ENCODE measurements around the gene CD19.
"Not testable (repeated sequence)": the region's sequence is repeated elsewhere in the genome, so short reads cannot be mapped to it uniquely, and the experiment has no call there.

CD19 gene

DNA sequence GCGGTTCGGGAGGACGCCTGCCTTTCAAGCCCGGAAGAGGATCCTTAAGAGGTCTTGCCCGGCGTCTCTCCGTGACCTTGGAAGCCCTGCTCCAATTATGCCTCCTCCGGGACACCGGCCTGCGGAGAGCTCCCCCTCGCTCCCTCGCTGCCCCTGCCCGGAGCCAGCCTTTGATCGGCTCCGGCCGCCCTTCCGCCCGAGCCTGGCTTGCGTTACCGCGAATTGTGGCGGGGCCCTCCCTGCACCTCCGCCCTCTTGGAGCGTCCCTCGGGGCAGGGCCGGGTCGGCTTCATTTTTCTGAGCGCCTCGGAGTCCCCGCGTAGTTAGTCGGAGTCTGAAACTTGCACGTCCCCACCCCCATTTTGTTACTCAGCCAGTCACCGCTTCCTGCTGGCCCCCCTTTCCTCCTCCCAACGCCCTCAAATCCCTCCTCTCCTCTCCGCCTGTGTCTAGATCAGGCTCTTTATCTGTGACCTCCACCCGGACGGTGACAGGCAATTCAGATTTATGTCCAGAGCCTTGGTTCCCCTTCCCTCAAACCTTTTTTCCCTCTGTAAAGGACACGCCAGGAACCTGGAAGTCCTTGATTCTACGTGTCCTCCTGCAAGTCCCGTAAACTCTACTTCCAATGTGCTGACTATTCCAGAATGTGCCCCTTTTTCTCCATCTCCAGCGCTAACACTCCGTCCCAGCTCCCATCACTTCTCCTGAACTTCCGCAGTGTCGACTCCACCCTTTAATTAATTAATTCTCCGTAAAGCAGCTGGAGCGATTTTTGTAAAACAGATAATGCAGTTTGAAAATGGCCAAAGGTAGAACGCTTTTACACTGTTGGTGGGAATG, 6.2 kb upstream of the CD19 start:
- Histone ChIP-seq H4K20me1 (peaks cover 0 to 17% (median 0%) of the 10 kb centered on the region in 11 experiments; a peak in 6 of 22 replicates), H3K27me3 (no peaks in the 10 kb centered on the region), H3K9ac (peak overlapping the region; percentile 93 to 99 (median 99)), H3K36me3 (peaks cover 0 to 26% (median 17%) of the 10 kb centered on the region in 11 experiments; a peak in 19 of 22 replicates), H3K27ac (peak overlapping the region; percentile 93 to 100 (median 99)), H3K9me3 (replicated peaks in 1 of 11) (no peaks in the 10 kb centered on the region), H3K4me1 (peaks cover 33 to 82% (median 76%) of the 10 kb centered on the region in 10 experiments), H3K4me3 (peak overlapping the region; percentile 67 to 87 (median 76)), H3K4me2 (peak overlapping the region; percentile 76 to 99 (median 88))
- no peak for TF ChIP-seq Cebpa-rat (IDR thresholded peaks at IDR 0.05)

GRCh38 chr16:28926284-28926683, 5.5 kb upstream of the CD19 start:
- H3K4me2 ChIP-seq = peak overlapping the region; percentile 76 to 99 (median 88)
- peaks cover 0 to 19% (median 11%) of the 10 kb centered on the region in 11 experiments; a peak in 19 of 22 replicates for H3K36me3 ChIP-seq
- H3K27ac ChIP-seq = peak overlapping the region in 10 of 11 experiments; percentile 93 to 100 (median 99); a peak in 20 of 22 replicates
- H3K9ac ChIP-seq = peak overlapping the region; percentile 93 to 99 (median 99)
- H3K4me3 ChIP-seq = peak overlapping the region; percentile 67 to 87 (median 76)
- H3K9me3 ChIP-seq (replicated peaks in 1 of 11); H3K27me3 ChIP-seq: not testable (repeated sequence)
- H4K20me1 ChIP-seq = peaks cover 0 to 17% (median 0%) of the 10 kb centered on the region in 11 experiments; a peak in 6 of 22 replicates
- H3K4me1 ChIP-seq = peaks cover 37 to 83% (median 76%) of the 10 kb centered on the region in 10 experiments

DNA sequence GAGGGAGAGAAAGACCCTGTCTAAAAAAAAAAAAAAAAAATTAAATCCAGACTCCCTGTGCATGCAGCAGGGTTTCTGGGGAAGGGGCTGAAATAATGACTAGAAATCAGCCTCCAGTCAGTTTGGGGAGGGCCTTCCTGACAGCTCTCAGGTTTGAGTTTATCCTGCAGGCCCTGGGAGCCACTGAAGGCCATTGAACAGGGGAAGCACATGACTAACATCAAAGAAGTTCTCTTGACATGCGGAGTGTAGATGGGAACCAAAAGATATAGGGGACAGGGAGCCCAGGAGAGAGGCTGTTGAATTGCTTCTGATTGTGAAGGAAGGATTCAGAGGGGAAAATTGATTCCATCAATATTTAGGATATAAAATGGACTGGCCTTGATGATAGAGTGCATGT, 4.0 kb upstream of the CD19 start:
- H3K4me1 ChIP-seq = peaks cover 45 to 72% (median 65%) of the 10 kb centered on the region in 10 experiments
- no peaks in the 10 kb centered on the region for H3K27me3 ChIP-seq
- no peak overlapping the region for H3K4me3 ChIP-seq
- peaks cover 0 to 17% (median 0%) of the 10 kb centered on the region in 11 experiments; a peak in 6 of 22 replicates for H4K20me1 ChIP-seq
- peak overlapping the region in 2 of 11 experiments; percentile 23 to 94; a peak in 2 of 22 replicates for H3K27ac ChIP-seq
- peak overlapping the region in 2 of 11 experiments; percentile 2 to 3; a peak in 1 of 22 replicates for H3K9ac ChIP-seq
- H3K4me2 ChIP-seq = peak overlapping the region in 7 of 11 experiments; percentile 17 to 97 (median 46); a peak in 12 of 22 replicates
- peaks cover 0 to 7% (median 0%) of the 10 kb centered on the region in 11 experiments; a peak in 11 of 22 replicates for H3K36me3 ChIP-seq
- H3K9me3 ChIP-seq (replicated peaks in 1 of 11) = no peaks in the 10 kb centered on the region
- TF ChIP-seq Cebpa-rat (IDR thresholded peaks at IDR 0.05) = no peak

DNA sequence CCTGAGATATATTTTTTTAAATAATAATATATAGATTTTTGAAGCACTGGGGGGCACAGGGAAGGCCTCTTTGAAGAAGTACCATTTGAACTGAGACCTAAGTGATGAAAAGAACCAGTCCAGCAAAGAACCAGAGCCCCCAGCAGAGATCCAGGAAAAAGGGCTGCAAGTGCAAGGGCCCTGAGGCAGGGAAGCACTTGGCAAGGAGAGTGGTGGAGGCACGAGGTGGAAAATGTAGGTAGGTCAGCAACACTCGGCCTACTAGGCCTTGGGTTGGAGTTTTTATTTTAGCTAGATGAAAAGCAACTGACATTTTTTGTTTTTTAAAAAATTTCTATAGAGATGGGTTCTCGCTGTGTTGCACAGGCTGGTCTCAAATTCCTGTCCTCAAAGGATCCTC, 1.6 kb upstream of the CD19 start:
- H4K20me1 ChIP-seq = peaks cover 0 to 13% (median 0%) of the 10 kb centered on the region in 11 experiments; a peak in 4 of 22 replicates
- peak overlapping the region in 7 of 10 experiments; percentile 74 to 95 (median 89); a peak in 8 of 20 replicates for H3K4me3 ChIP-seq
- peak overlapping the region; percentile 70 to 96 (median 92); a peak in 21 of 22 replicates for H3K9ac ChIP-seq
- peak overlapping the region; percentile 61 to 94 (median 92); a peak in 21 of 22 replicates for H3K27ac ChIP-seq
- peak overlapping the region; percentile 82 to 98 (median 94) for H3K4me2 ChIP-seq
- H3K27me3 ChIP-seq = no peaks in the 10 kb centered on the region
- peaks cover 34 to 76% (median 71%) of the 10 kb centered on the region in 10 experiments for H3K4me1 ChIP-seq
- TF ChIP-seq Cebpa-rat (IDR thresholded peaks at IDR 0.05) = no peak
- H3K36me3 ChIP-seq = peaks cover 0 to 21% (median 17%) of the 10 kb centered on the region in 11 experiments; a peak in 16 of 22 replicates
- no peaks in the 10 kb centered on the region for H3K9me3 ChIP-seq (replicated peaks in 1 of 11)

GRCh38 chr16:28930652-28931051, 1.1 kb upstream of the CD19 start:
- no peak for TF ChIP-seq Cebpa-rat (IDR thresholded peaks at IDR 0.05)
- Histone ChIP-seq H3K36me3 (peaks cover 0 to 26% (median 22%) of the 10 kb centered on the region in 11 experiments; a peak in 16 of 22 replicates), H4K20me1 (peaks cover 0 to 16% (median 0%) of the 10 kb centered on the region in 11 experiments; a peak in 5 of 22 replicates), H3K27me3 (no peaks in the 10 kb centered on the region), H3K4me1 (peaks cover 37 to 80% (median 76%) of the 10 kb centered on the region in 10 experiments), H3K9me3 (replicated peaks in 1 of 11) (no peaks in the 10 kb centered on the region), H3K27ac (peak overlapping the region; percentile 61 to 94 (median 92); a peak in 21 of 22 replicates), H3K9ac (peak overlapping the region; percentile 70 to 96 (median 92)), H3K4me3 (peak overlapping the region in 9 of 10 experiments; percentile 0 to 95 (median 89); a peak in 16 of 20 replicates), H3K4me2 (peak overlapping the region; percentile 82 to 98 (median 94))

DNA sequence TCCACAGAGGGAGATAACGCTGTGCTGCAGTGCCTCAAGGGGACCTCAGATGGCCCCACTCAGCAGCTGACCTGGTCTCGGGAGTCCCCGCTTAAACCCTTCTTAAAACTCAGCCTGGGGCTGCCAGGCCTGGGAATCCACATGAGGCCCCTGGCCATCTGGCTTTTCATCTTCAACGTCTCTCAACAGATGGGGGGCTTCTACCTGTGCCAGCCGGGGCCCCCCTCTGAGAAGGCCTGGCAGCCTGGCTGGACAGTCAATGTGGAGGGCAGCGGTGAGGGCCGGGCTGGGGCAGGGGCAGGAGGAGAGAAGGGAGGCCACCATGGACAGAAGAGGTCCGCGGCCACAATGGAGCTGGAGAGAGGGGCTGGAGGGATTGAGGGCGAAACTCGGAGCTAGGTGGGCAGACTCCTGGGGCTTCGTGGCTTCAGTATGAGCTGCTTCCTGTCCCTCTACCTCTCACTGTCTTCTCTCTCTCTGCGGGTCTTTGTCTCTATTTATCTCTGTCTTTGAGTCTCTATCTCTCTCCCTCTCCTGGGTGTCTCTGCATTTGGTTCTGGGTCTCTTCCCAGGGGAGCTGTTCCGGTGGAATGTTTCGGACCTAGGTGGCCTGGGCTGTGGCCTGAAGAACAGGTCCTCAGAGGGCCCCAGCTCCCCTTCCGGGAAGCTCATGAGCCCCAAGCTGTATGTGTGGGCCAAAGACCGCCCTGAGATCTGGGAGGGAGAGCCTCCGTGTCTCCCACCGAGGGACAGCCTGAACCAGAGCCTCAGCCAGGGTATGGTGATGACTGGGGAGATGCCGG, 769 bp downstream of the CD19 start:
- TF ChIP-seq Cebpa-rat (IDR thresholded peaks at IDR 0.05) = no peak
- Histone ChIP-seq H3K36me3 (peaks cover 0 to 45% (median 40%) of the 10 kb centered on the region in 11 experiments; a peak in 18 of 22 replicates), H4K20me1 (peaks cover 0 to 34% (median 4%) of the 10 kb centered on the region in 11 experiments; a peak in 11 of 22 replicates), H3K4me3 (peak overlapping the region; percentile 37 to 95 (median 87)), H3K9me3 (replicated peaks in 1 of 11) (peaks cover 0 to 6% (median 0%) of the 10 kb centered on the region in 11 experiments; a peak in 2 of 22 replicates), H3K4me2 (peak overlapping the region; percentile 82 to 98 (median 94)), H3K27ac (peak overlapping the region; percentile 81 to 94 (median 92)), H3K4me1 (peaks cover 52 to 92% (median 81%) of the 10 kb centered on the region in 10 experiments), H3K27me3 (no peaks in the 10 kb centered on the region), H3K9ac (peak overlapping the region; percentile 79 to 96 (median 92))

- peaks cover 0 to 6% (median 0%) of the 10 kb centered on the region in 11 experiments; a peak in 2 of 22 replicates for H3K9me3 ChIP-seq (replicated peaks in 1 of 11)
- peak overlapping the region; percentile 79 to 96 (median 92) for H3K9ac ChIP-seq
- no peak for TF ChIP-seq Cebpa-rat (IDR thresholded peaks at IDR 0.05)
- peaks cover 0 to 51% (median 47%) of the 10 kb centered on the region in 11 experiments; a peak in 18 of 22 replicates for H3K36me3 ChIP-seq
- peak overlapping the region; percentile 82 to 98 (median 94) for H3K4me2 ChIP-seq
- H4K20me1 ChIP-seq = peaks cover 0 to 36% (median 5%) of the 10 kb centered on the region in 11 experiments; a peak in 11 of 22 replicates
- peaks cover 52 to 88% (median 75%) of the 10 kb centered on the region in 10 experiments for H3K4me1 ChIP-seq
- peak overlapping the region; percentile 37 to 95 (median 87) for H3K4me3 ChIP-seq
- H3K27me3 ChIP-seq = no peaks in the 10 kb centered on the region
- peak overlapping the region; percentile 81 to 94 (median 92) for H3K27ac ChIP-seq
Measured at GRCh38 chr16:28933171-28933570, 1.4 kb downstream of the CD19 start.
